NB4 (cell line): ENCODE data around the gene RNU1-1.
"Not testable (repeated sequence)": the region's sequence is repeated elsewhere in the genome, so short reads cannot be mapped to it uniquely, and the experiment has no call there.

ENCODE experiments used
- DNase-seq: peaks from one replicate; pipeline ENCODE4 v3.0.0; 2010; ENCODE audit warnings: low read depth
- H3K4me3 ChIP-seq: one replicate; pipeline ENCODE4 v1.5.1; 2011; ENCODE audit warnings: mild to moderate bottlenecking, low read depth, low read length, moderate library complexity
- POLR2A ChIP-seq: IDR thresholded peaks from 2 replicates; pipeline ENCODE4 v1.6.1; 2011; ENCODE audit warnings: mild to moderate bottlenecking; ENCODE audit not compliant: insufficient read length; ENCODE audit errors: extremely low read depth

Gene RNU1-1

GRCh38 chr1:16514107-16515055 lies at the start of gene RNU1-1:
RNU1-1 (minus strand) TSS chr1:16514285.
- peak; percentile 50 for TF ChIP-seq POLR2A
- H3K4me3 ChIP-seq, result peak within 1 kb of the TSS; percentile 57
- peak; percentile 84 for DNase-seq

- not testable (repeated sequence) for H3K4me3 ChIP-seq, DNase-seq
These were observed 47.0 kb upstream of the RNU1-1 start for GRCh38 chr1:16561035-16561434.

GRCh38 chr1:16560498-16560897 lies 46.4 kb upstream of the RNU1-1 start:
- DNase-seq, H3K4me3 ChIP-seq: not testable (repeated sequence)

GRCh38 chr1:16559688-16560087 lies 45.6 kb upstream of the RNU1-1 start:
- H3K4me3 ChIP-seq, DNase-seq: not testable (repeated sequence)

GRCh38 chr1:16557034-16557433 lies 42.9 kb upstream of the RNU1-1 start:
- H3K4me3 ChIP-seq, DNase-seq: not testable (repeated sequence)

GRCh38 chr1:16553244-16553643 lies 39.2 kb upstream of the RNU1-1 start:
- not testable (repeated sequence) for DNase-seq, H3K4me3 ChIP-seq

GRCh38 chr1:16550212-16550918 lies 36.3 kb upstream of the RNU1-1 start:
- DNase-seq, H3K4me3 ChIP-seq: not testable (repeated sequence)

GRCh38 chr1:16549545-16549944 lies 35.5 kb upstream of the RNU1-1 start:
- not testable (repeated sequence) for H3K4me3 ChIP-seq, DNase-seq

- DNase-seq, H3K4me3 ChIP-seq: not testable (repeated sequence)
These were observed 33.6 kb upstream of the RNU1-1 start for GRCh38 chr1:16547502-16548241.

GRCh38 chr1:16545682-16546095 lies 31.6 kb upstream of the RNU1-1 start:
- H3K4me3 ChIP-seq, result not testable (repeated sequence)
- peak; percentile 19 for DNase-seq

- not testable (repeated sequence) for H3K4me3 ChIP-seq
- peak; percentile 77 for DNase-seq
These were observed 26.4 kb upstream of the RNU1-1 start for GRCh38 chr1:16540421-16540893.

GRCh38 chr1:16537528-16537927 lies 23.4 kb upstream of the RNU1-1 start:
- H3K4me3 ChIP-seq, result not testable (repeated sequence)
- DNase-seq, result peak; percentile 20

GRCh38 chr1:16536796-16537195 lies 22.7 kb upstream of the RNU1-1 start:
- not testable (repeated sequence) for H3K4me3 ChIP-seq, DNase-seq

- not testable (repeated sequence) for DNase-seq, H3K4me3 ChIP-seq
These were observed 21.8 kb upstream of the RNU1-1 start for GRCh38 chr1:16535898-16536297.

- H3K4me3 ChIP-seq, DNase-seq: not testable (repeated sequence)
These were observed 21.4 kb upstream of the RNU1-1 start for GRCh38 chr1:16535487-16535886.

- not testable (repeated sequence) for H3K4me3 ChIP-seq, DNase-seq
These were observed 20.9 kb upstream of the RNU1-1 start for GRCh38 chr1:16534829-16535456.

GRCh38 chr1:16534239-16534828 lies 20.2 kb upstream of the RNU1-1 start:
- H3K4me3 ChIP-seq, DNase-seq: not testable (repeated sequence)
